Activated CD4-positive, alpha-beta T cell treated with anti-CD3 and anti-CD28 coated beads, Interleukin-2, Interleukin-4, amounts not matched to agents 100 ng/mL and 50 ng/mL, durations not matched to agents 16 hours and 8 hours (primary cell): ENCODE results near the gene PSEN1.

Experiments
- DNase-seq: peaks from one replicate; pipeline ENCODE4 v3.0.0-alpha.2; 2020; ENCODE audit warnings: low spot score

PSEN1 gene

GRCh38 chr14:73220634-73221033 lies 84.3 kb downstream of the PSEN1 start:
- DNase-seq = no peak

DNA sequence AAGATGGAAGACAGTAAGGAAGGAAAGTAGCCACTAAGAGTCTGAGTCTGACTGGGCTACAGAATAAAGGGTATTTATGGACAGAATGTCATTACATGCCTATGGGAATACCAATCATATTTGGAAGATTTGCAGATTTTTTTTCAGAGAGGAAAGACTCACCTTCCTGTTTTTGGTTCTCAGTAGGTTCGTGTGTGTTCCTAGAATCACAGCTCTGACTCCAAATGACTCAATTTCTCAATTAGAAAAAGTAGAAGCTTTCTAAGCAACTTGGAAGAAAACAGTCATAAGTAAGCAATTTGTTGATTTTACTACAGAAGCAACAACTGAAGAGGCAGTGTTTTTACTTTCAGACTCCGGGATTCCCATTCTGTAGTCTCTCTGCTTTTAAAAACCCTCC lies 85.6 kb downstream of the PSEN1 start:
- peak; percentile 44 for DNase-seq

DNA sequence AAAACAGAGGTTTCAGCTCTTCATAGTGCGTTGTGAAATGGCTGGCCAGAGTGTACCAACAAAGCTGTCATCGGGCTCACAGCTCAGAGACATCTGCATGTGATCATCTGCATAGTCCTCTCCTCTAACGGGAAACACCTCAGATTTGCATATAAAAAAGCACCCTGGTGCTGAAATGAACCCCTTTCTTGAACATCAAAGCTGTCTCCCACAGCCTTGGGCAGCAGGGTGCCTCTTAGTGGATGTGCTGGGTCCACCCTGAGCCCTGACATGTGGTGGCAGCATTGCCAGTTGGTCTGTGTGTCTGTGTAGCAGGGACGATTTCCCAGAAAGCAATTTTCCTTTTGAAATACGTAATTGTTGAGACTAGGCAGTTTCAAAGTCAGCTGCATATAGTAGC lies 86.7 kb downstream of the PSEN1 start:
- peak; percentile 44 for DNase-seq

DNA sequence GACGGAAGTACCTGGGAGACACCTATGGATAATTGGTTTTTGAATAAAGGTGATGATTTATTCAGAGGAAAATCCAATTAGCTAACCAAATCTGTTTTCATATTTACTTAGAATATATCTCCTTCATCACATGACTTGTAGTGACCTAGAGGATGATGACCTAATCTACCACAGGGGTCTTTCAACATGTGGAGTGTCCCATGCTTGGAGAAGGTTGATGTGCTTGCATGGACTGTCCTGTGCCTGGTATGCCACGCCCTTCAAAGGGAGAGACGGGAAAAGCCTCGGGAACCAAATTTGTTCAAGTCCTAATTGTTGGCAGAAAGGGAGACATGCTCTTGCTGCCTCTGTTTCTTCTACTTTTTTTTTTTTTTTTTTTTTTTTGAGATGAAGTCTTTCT lies 89.2 kb downstream of the PSEN1 start:
- DNase-seq = no peak

GRCh38 chr14:73227812-73228781 lies 91.8 kb downstream of the PSEN1 start:
- DNase-seq = no peak

DNA sequence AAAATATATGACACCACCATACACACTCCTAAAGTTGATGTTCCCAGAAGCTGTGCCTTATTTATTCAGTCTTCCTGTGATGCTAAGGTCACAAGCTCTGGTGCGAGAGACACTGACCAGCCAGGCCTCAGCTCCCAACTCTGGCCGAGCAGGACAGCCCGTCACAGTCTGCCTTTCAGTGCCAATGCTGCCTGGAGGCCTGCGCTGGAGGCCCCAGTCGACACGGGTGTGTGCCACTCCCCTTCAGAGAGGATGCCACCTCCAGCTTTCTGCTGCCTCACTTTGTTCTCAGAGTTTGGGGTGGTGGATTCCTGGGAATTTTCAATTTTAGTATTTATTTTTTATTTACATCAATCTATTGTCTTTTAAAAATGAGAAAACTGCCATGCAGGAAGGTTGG lies 93.7 kb downstream of the PSEN1 start:
- no peak for DNase-seq

DNA sequence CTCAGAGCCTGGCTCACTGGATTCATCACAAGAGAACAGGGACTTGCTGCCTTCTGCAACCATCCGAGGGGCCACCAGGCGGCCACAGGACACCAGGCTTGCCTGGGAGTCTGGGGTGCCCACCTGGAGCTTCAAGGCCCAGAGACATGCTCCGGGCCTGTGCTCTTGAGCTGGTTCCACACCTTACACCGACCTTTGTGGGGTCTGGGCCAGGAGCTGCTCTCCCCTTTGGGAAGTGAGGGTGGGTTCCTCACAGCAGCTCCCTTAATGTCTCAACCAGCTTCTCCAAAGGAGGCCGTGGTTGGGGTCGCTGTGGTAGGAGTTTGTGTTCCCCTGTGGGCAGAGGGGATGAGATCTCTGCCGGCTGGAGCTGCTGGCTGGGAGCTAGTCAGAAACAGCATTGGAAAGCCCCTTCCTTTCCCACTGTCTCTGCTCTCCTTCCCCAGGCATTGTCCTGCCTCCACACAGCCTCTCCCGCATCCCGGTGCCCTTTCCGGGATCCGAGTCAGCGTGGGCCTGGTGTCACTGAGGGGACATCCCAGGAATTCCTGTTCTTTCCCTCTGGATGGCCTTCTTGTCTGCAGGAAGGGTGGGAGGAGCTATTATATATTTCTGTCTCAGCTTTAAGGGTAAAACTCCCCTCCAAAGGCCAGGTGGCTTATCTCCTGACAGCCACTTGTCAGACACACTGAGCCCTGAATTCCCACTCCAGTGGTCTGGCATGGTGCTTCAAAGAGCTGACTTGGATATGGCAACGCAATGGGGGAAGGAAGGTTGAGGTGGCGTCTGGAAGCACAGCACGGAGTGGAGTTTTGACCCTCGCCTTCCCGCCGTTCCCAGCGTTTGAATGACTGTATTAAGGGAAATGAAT lies 95.9 kb downstream of the PSEN1 start:
- DNase-seq = no peak

DNA sequence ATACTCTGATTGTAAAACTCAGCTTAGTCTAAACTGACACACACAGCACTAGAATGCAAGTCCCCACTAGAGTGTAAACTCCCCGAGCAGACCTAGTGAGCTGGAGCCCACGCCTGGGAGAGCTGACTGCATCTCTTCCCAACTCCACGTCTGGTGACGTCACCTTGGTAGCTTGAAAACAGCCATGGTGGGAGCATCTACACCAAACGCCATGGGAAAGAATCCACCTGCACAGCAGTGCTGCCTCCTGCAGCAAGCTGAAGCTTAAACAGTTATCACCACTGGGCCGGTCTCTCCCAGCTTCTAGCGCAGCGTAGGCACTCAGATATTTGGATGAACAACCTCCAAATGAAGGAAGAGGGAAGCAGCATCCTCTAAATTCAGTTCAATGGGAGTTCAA lies 96.7 kb downstream of the PSEN1 start:
- no peak for DNase-seq

DNA sequence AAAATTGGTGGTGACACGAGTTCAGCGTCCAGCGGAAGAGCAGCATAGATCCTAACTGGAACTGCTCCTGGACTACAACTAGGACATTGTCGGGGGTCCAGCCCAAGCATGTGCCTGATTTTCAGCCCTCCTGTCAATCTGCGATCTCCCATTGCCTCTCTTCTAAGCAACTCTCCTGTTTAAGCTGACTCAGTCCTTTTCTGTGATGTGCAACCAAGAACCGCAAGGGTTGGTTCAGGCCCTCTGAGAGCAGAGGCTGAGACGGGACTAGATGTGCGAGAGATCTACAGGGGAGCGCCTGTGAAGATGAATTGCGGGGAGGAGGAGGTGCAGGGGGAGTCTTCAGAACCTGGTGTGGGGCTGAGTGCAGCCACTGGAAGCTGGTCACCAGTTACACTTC lies 97.3 kb downstream of the PSEN1 start:
- DNase-seq = no peak

- no peak for DNase-seq
Observed at GRCh38 chr14:73234029-73234428, 97.7 kb downstream of the PSEN1 start.

DNA sequence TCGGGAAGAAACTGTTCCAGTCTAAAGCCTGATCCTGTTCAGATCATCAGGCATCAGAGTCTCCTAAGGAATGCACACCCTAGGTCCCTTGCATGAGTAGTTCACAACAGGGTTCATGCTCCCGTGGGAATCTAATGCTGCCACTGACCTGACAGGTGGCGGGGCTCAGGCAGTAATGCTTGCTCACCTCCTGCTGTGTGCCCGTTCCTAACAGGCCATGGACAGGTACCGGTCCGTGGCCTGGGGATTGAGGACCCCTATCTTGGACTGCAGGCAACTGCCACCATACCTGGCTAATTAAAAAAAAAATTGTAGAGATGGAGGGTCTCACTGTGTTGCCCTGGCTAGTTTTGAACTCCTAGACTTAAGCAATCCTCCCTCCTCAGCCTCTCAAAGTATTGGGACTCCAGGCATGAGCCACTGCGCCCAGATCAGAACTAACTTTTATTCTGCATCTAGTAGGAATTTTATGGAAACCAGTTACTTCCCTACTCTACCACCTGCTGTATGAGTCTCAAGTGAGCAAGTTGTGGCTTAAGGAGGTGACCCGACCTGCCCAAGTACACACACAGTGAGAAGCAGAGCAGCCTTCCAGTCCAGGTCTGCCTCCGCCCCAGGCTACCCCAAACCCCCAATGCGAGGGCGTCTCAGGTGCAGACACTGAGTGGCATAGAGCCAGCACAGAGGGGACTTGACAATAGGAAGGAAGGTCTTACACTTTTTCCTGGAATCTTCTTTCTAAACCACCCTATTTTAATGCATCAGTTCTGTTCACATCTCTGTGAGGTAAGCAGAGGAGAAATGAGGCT lies 98.5 kb downstream of the PSEN1 start:
- no peak for DNase-seq

- DNase-seq = no peak
Observed at GRCh38 chr14:73235531-73236155, 99.3 kb downstream of the PSEN1 start.

- DNase-seq = no peak
Observed at GRCh38 chr14:73236157-73236556, 99.8 kb downstream of the PSEN1 start.

DNA sequence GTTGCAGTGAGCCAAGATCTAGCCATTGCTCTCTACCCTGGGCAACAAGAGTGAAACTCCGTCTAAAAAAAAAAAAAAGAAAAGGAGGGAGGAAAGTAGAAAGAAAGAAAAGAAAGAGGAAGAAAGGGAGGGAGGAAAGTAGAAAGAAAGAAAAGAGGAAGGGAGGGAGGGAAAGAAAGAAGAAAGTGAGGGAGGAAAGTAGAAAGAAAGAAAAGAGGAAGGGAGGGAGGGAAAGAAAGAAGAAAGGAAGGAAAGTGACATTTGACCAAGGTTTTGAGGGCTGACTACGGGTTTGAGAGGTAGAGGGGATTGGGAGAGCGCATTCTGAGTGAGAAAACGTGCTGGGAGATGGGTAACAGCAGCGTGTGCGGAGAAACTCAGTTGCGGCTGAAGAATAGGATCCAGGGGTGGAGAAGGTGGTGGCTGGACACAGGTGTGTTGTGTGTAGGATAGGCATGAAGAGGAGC lies 100.5 kb downstream of the PSEN1 start:
- no peak for DNase-seq

DNA sequence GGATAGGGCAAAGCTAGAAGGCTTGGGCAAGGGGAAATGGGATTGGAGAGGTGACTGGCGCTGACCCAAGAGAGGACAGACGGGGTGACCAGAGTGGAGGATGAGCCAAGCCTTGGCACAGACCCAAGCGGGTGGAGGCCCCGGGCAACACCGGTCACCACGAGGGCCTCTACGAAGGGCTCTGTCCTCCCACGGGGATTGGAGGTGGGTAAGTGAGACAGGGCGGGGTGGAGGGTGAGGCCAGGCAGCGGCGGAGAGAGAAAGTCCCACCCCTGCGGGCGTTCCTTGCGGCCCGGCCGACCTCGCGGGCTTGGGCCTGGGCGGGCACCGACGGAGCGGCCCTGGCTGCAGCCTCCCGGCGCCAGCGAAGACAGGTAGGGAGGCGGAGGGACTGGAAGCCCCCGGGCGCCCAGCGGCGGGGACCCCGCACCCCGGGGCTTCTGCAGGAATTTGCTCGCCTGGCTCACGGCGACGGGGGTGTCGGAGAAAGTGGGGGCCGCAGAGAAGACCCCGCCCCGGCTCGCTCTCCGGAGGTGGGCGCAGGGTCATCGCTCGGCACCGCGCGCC lies 101.0 kb downstream of the PSEN1 start, which contains the start of gene PAPLN:
Gene PAPLN, plus strand, starts transcription at position 288 of the 567 bp plus-strand sequence. CDS start 2,273 bp downstream, outside the sequence.
- DNase-seq = no peak

- DNase-seq = no peak
Observed at GRCh38 chr14:73237786-73238423, 101.6 kb downstream of the PSEN1 start.

GRCh38 chr14:73238424-73238852 lies 102.1 kb downstream of the PSEN1 start:
- no peak for DNase-seq

DNA sequence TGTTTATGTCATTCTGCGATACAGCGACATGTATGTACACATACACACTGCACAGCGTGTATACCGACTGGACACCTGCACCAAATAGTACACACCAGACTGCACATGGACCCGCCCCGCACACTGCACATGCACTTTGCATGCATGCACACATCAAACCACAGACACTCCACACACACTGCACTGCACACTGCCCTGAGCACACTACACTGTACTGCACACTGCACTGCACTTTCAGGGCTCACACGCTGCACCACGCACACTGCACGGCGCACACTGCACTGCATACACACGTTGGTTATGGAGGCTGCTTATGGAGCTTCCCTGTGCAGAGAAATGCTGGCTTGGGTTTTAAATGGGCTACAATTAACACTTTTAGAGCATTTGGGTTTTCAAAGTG lies 102.6 kb downstream of the PSEN1 start:
- DNase-seq = no peak

GRCh38 chr14:73239393-73240241 lies 103.3 kb downstream of the PSEN1 start:
- no peak for DNase-seq
